Spleen (tissue), 11 donors: ENCODE results near the gene OSGIN1. TPM values are rescaled to one million over a fixed set of nuclear protein-coding genes. Genes with fewer than 3 reads are reported as not detected.

ENCODE experiments used
- DNase-seq: peaks from one replicate; pipeline ENCODE4 v3.0.0-alpha.2; 2020
- H3K27ac ChIP-seq, 8 donors: fragments of 200-600 bp; sonication (generic) in 7 of 8; 1 replicate in 4 of 8; 2 replicates in 4 of 8; pipeline versions ENCODE4 v1.5.0 to v1.8.0; 2016 to 2021; ENCODE audit warnings: inconsistent platforms in 4 of 8, mild to moderate bottlenecking in 4 of 8, moderate library complexity in 1 of 8
- H3K27me3 ChIP-seq, 7 donors: fragments of 200-600 bp; sonication (generic) in 6 of 7; replicated peaks in 1 of 7; 1 replicate in 4 of 7; 2 replicates in 3 of 7; pipeline versions ENCODE4 v1.5.0 to v1.8.0; 2016 to 2021; ENCODE audit warnings: inconsistent platforms in 3 of 7, mild to moderate bottlenecking in 1 of 7
- H3K36me3 ChIP-seq, 6 donors: fragments of 200-600 bp; sonication (generic) in 5 of 6; 1 replicate in 4 of 6; 2 replicates in 2 of 6; pipeline versions ENCODE4 v1.5.0 to v1.8.0; 2016 to 2021; ENCODE audit warnings: inconsistent platforms in 2 of 6
- H3K4me1 ChIP-seq, 6 donors: fragments of 200-600 bp; sonication (generic) in 5 of 6; 1 replicate in 3 of 6; 2 replicates in 3 of 6; pipeline versions ENCODE4 v1.5.0 to v1.8.0; 2016 to 2021; ENCODE audit warnings: inconsistent platforms in 3 of 6
- H3K4me3 ChIP-seq, 8 donors: fragments of 200-600 bp; sonication (generic) in 7 of 8; 1 replicate in 4 of 8; 2 replicates in 4 of 8; pipeline versions ENCODE4 v1.5.0 to v1.8.0; 2016 to 2021; ENCODE audit warnings: inconsistent platforms in 4 of 8, mild to moderate bottlenecking in 4 of 8, moderate library complexity in 2 of 8
- H3K9me3 ChIP-seq, 8 donors: fragments of 200-600 bp; sonication (generic) in 7 of 8; 1 replicate in 4 of 8; 2 replicates in 4 of 8; pipeline versions ENCODE4 v1.5.0 to v1.8.0; 2016 to 2021; ENCODE audit warnings: inconsistent platforms in 4 of 8
- CTCF ChIP-seq, 11 experiments: fragments of 200-600 bp in 7 of 11; fragments of 450-650 bp in 4 of 11; sonication (generic) in 4 of 11; IDR thresholded peaks in 8 of 11; conservative IDR thresholded peaks in 3 of 11; 1 replicate in 7 of 11; 2 replicates in 4 of 11; pipeline versions ENCODE4 v1.4.0 to v1.8.0; 2016 to 2021; ENCODE audit warnings: antibody characterized with exemption in 11 of 11, inconsistent platforms in 4 of 11, mild to moderate bottlenecking in 1 of 11
- POLR2A ChIP-seq, 3 donors: fragments of 450-650 bp; IDR thresholded peaks; one replicate each; pipeline ENCODE4 v1.5.1; 2017; ENCODE audit warnings: antibody characterized with exemption in 3 of 3, mild to moderate bottlenecking in 1 of 3
- POLR2AphosphoS5 ChIP-seq, 3 donors: sonication (generic); formaldehyde crosslinking; IDR thresholded peaks; one replicate each; pipeline ENCODE4 v1.5.1; 2017; ENCODE audit warnings: antibody characterized with exemption in 3 of 3
- WGBS, 5 donors: extraction: QIAGEN DNeasy Blood & Tissue Kit in 3 of 5; methylation state at CpG; one replicate each; pipeline versions ENCODE4 v1.1.5 to v1.1.7; 2013 to 2018; 5-methylcytosine and 5-hydroxymethylcytosine counted together
- intact Hi-C: fragments of 100-400 bp; cut with DNase I; formaldehyde crosslinking; loops from one replicate; pipeline ENCODE4 v1.15.0; 2023; ENCODE audit warnings: low total_unique reads
- polyA plus RNA-seq, 3 donors: library from polyadenylated mRNA; stranded (reverse); fragments of 200-250 nt; gene quantifications; one replicate each; pipeline ENCODE4 v1.2.1, GENCODE V29; 2013
- total RNA-seq, 7 donors: library from RNA; depleted of rRNA in 3 of 7; stranded (reverse); fragments of >200 nt in 3 of 7; fragmentation: NEBNext Ultra II Directional in 4 of 7; extraction: Animal tissue kit (Norgen Biotek cat#: 25700) in 4 of 7; gene quantifications; one replicate each; pipeline versions ENCODE4 v1.1.0 to v1.2.1, GENCODE V29; 2016 to 2021
- donor health status: healthy with polysubstance abuse.
- donor health status: DM: no; HTN: no; CAD: no; lungs with moderate emphysema.
- donor health status: DM: no; HTN: no; CAD: no.
- donor health status: Bipolar disorder and iron deficiency.
- donor health status: healthy.
- donor health status: DM: no; HTN: no; CAD: no.
- donor health status: DM: yes; HTN: yes; CAD: no.

The OSGIN1 gene
- total and polyA plus RNA-seq, 10 donors: 2.3 to 13.5 (median 9.0) TPM

- WGBS, 5 donors: 67 to 83% (median 81%) methylated on average over 6 of the region's 6 CpGs
- Histone ChIP-seq H3K36me3 (no peaks in the 10 kb centered on the region), H3K27me3 (peaks cover 0 to 79% (median 19%) of the 10 kb centered on the region in 7 donors), H3K9me3 (no peaks in the 10 kb centered on the region), H3K4me1 (peaks cover 0 to 7% (median 2%) of the 10 kb centered on the region in 6 donors), H3K4me3 (no peak overlapping the region), H3K27ac (no peak overlapping the region)
- intact Hi-C loops: no loop called here
- no peak for DNase-seq
- no peak for TF ChIP-seq CTCF (IDR thresholded peaks at IDR 0.05 in 8 of 11, conservative IDR thresholded peaks at IDR 0.05 in 3 of 11)
These were observed 39.6 kb downstream of the OSGIN1 start for GRCh38 chr16:83992624-83993023.

GRCh38 chr16:83994087-83994486 is 41.0 kb downstream of the OSGIN1 start:
- Histone ChIP-seq H3K27me3 (peaks cover 0 to 93% (median 16%) of the 10 kb centered on the region in 7 donors), H3K27ac (peak overlapping the region in 4 of 8 donors; percentile 11 to 85 (median 66)), H3K4me1 (peaks cover 0 to 7% (median 2%) of the 10 kb centered on the region in 6 donors), H3K4me3 (peak overlapping the region in 1 of 8 donors; percentile 42), H3K36me3 (no peaks in the 10 kb centered on the region), H3K9me3 (no peaks in the 10 kb centered on the region)
- intact Hi-C loops: no loop called here
- TF ChIP-seq POLR2AphosphoS5 (IDR thresholded peaks at IDR 0.05) (peak in 1 of 3 donors; percentile 60), POLR2A (IDR thresholded peaks at IDR 0.05) (no peak)
- no peak for DNase-seq
- 40 to 66% (median 48%) methylated on average over 5 to 8 of the region's 8 CpGs for WGBS, 5 donors

GRCh38 chr16:83994703-83995102 is 41.7 kb downstream of the OSGIN1 start:
- 67 to 77% (median 74%) methylated on average over 13 of the region's 13 CpGs for WGBS, 5 donors
- Histone ChIP-seq H3K4me1 (peaks cover 0 to 7% (median 2%) of the 10 kb centered on the region in 6 donors), H3K27ac (peak overlapping the region in 4 of 8 donors; percentile 41 to 85 (median 66)), H3K36me3 (no peaks in the 10 kb centered on the region), H3K4me3 (peak overlapping the region in 1 of 8 donors; percentile 42), H3K27me3 (peaks cover 0 to 93% (median 14%) of the 10 kb centered on the region in 7 donors), H3K9me3 (no peaks in the 10 kb centered on the region)
- TF ChIP-seq POLR2AphosphoS5 (IDR thresholded peaks at IDR 0.05) (no peak), CTCF (IDR thresholded peaks at IDR 0.05 in 8 of 11, conservative IDR thresholded peaks at IDR 0.05 in 3 of 11) (no peak), POLR2A (IDR thresholded peaks at IDR 0.05) (no peak)
- intact Hi-C loops: no loop called here
- DNase-seq: no peak

- no peak for DNase-seq
- TF ChIP-seq POLR2A (IDR thresholded peaks at IDR 0.05) (no peak), CTCF (IDR thresholded peaks at IDR 0.05 in 8 of 11, conservative IDR thresholded peaks at IDR 0.05 in 3 of 11) (no peak), POLR2AphosphoS5 (IDR thresholded peaks at IDR 0.05) (no peak)
- 4 to 13% (median 8%) methylated on average over 14 to 21 of the region's 21 CpGs for WGBS, 5 donors
- peak overlapping the region in 1 of 8 donors; percentile 42 for H3K4me3 ChIP-seq
- H3K27ac ChIP-seq: peak overlapping the region in 2 of 8 donors; percentile 81 to 85
- H3K4me1 ChIP-seq: peaks cover 0 to 7% (median 2%) of the 10 kb centered on the region in 6 donors
- H3K27me3 ChIP-seq: peaks cover 0 to 92% (median 14%) of the 10 kb centered on the region in 7 donors
- no peaks in the 10 kb centered on the region for H3K9me3 ChIP-seq
- intact Hi-C loops: no loop called here
- H3K36me3 ChIP-seq: no peaks in the 10 kb centered on the region
These were observed 42.7 kb downstream of the OSGIN1 start for GRCh38 chr16:83995754-83996153.
